ENCODE data around the gene HOXB6.

HOXB6 gene

GRCh38 chr17:48556576-48557401 lies 48.0 kb downstream of the HOXB6 start:
- H3K27me3 Mint-ChIP-seq, result peaks cover 97% of the 10 kb centered on the region
- H3K9me3 Mint-ChIP-seq, result no peaks in the 10 kb centered on the region
- peaks cover 13% of the 10 kb centered on the region for H3K36me3 Mint-ChIP-seq
- peaks cover 23% of the 10 kb centered on the region for H3K4me1 Mint-ChIP-seq
- no peak overlapping the region for H3K27ac Mint-ChIP-seq
- CTCF ChIA-PET, result interaction anchor here (1.1 to 1.2 kb wide), 2 partner anchors 18 to 64 kb away, joined by 3 to 4 read pairs; no protein-coding TSS in a partner anchor
- DNase-seq, result no peak
- no peak overlapping the region for H3K4me3 Mint-ChIP-seq

GRCh38 chr17:48556229-48556575 lies 48.6 kb downstream of the HOXB6 start:
- H3K27me3 Mint-ChIP-seq, result peaks cover 93% of the 10 kb centered on the region
- CTCF ChIA-PET, result interaction anchor here (1.2 to 1.8 kb wide), 2 partner anchors 17 to 248 kb away, joined by 3 to 4 read pairs; no protein-coding TSS in a partner anchor
- no peaks in the 10 kb centered on the region for H3K9me3 Mint-ChIP-seq
- peaks cover 17% of the 10 kb centered on the region for H3K4me1 Mint-ChIP-seq
- no peak overlapping the region for H3K27ac Mint-ChIP-seq
- peaks cover 13% of the 10 kb centered on the region for H3K36me3 Mint-ChIP-seq
- H3K4me3 Mint-ChIP-seq, result no peak overlapping the region
- DNase-seq, result no peak

GRCh38 chr17:48555258-48556228 lies 49.2 kb downstream of the HOXB6 start:
- peak overlapping the region; percentile 33 for H3K27ac Mint-ChIP-seq
- no peak for DNase-seq
- H3K27me3 Mint-ChIP-seq, result peaks cover 87% of the 10 kb centered on the region

GRCh38 chr17:48554412-48555257 lies 50.2 kb downstream of the HOXB6 start:
- Mint-ChIP-seq H3K4me1 (peaks cover 14% of the 10 kb centered on the region), H3K27me3 (peaks cover 84% of the 10 kb centered on the region), H3K36me3 (peaks cover 15% of the 10 kb centered on the region), H3K9me3 (no peaks in the 10 kb centered on the region), H3K27ac (no peak overlapping the region), H3K4me3 (peak overlapping the region; percentile 75)
- DNase-seq, result no peak
- CTCF ChIA-PET, result interaction anchor here (1.8 kb wide), 1 partner anchor 247 kb away, joined by 4 read pairs; no protein-coding TSS in a partner anchor

More at GRCh38 chr17:48555258-48556228, 49.2 kb downstream of the HOXB6 start:
- CTCF ChIA-PET, result interaction anchor here (0.6 to 1.8 kb wide), 2 partner anchors 63 to 248 kb away, joined by 4 read pairs; no protein-coding TSS in a partner anchor
- Mint-ChIP-seq H3K4me1 (peaks cover 13% of the 10 kb centered on the region), H3K36me3 (peaks cover 13% of the 10 kb centered on the region), H3K4me3 (peak overlapping the region; percentile 75), H3K9me3 (no peaks in the 10 kb centered on the region)

GRCh38 chr17:48553826-48554225 lies 51.0 kb downstream of the HOXB6 start:
- Mint-ChIP-seq H3K9me3 (no peaks in the 10 kb centered on the region), H3K27ac (no peak overlapping the region), H3K4me1 (peaks cover 17% of the 10 kb centered on the region), H3K4me3 (no peak overlapping the region), H3K36me3 (peaks cover 15% of the 10 kb centered on the region), H3K27me3 (peaks cover 76% of the 10 kb centered on the region)
- CTCF ChIA-PET, result no interaction called here
- no peak for DNase-seq

- CTCF ChIA-PET, result no interaction called here
- peaks cover 69% of the 10 kb centered on the region for H3K27me3 Mint-ChIP-seq
- DNase-seq, result no peak
- H3K9me3 Mint-ChIP-seq, result no peaks in the 10 kb centered on the region
- peaks cover 24% of the 10 kb centered on the region for H3K4me1 Mint-ChIP-seq
- no peak overlapping the region for H3K27ac Mint-ChIP-seq
- H3K4me3 Mint-ChIP-seq, result no peak overlapping the region
- peaks cover 15% of the 10 kb centered on the region for H3K36me3 Mint-ChIP-seq
These were observed 51.6 kb downstream of the HOXB6 start for GRCh38 chr17:48553190-48553547.

GRCh38 chr17:48552466-48553189 lies 52.2 kb downstream of the HOXB6 start:
- Mint-ChIP-seq H3K4me3 (no peak overlapping the region), H3K4me1 (peaks cover 29% of the 10 kb centered on the region), H3K36me3 (peaks cover 15% of the 10 kb centered on the region), H3K9me3 (no peaks in the 10 kb centered on the region), H3K27ac (no peak overlapping the region), H3K27me3 (peaks cover 68% of the 10 kb centered on the region)
- CTCF ChIA-PET, result no interaction called here
- no peak for DNase-seq

- CTCF ChIA-PET, result no interaction called here
- no peak overlapping the region for H3K4me3 Mint-ChIP-seq
- peaks cover 37% of the 10 kb centered on the region for H3K4me1 Mint-ChIP-seq
- peaks cover 15% of the 10 kb centered on the region for H3K36me3 Mint-ChIP-seq
- no peak for DNase-seq
- no peak overlapping the region for H3K27ac Mint-ChIP-seq
- peaks cover 65% of the 10 kb centered on the region for H3K27me3 Mint-ChIP-seq
- H3K9me3 Mint-ChIP-seq, result no peaks in the 10 kb centered on the region
These were observed 53.0 kb downstream of the HOXB6 start for GRCh38 chr17:48551596-48552465.

GRCh38 chr17:48551214-48551555 lies 53.6 kb downstream of the HOXB6 start:
- H3K27ac Mint-ChIP-seq, result no peak overlapping the region
- peaks cover 65% of the 10 kb centered on the region for H3K27me3 Mint-ChIP-seq
- H3K36me3 Mint-ChIP-seq, result peaks cover 10% of the 10 kb centered on the region
- CTCF ChIA-PET, result no interaction called here
- H3K4me3 Mint-ChIP-seq, result no peak overlapping the region
- no peaks in the 10 kb centered on the region for H3K9me3 Mint-ChIP-seq
- no peak for DNase-seq
- peaks cover 44% of the 10 kb centered on the region for H3K4me1 Mint-ChIP-seq

- Mint-ChIP-seq H3K4me3 (no peak overlapping the region), H3K36me3 (peaks cover 10% of the 10 kb centered on the region), H3K27ac (no peak overlapping the region), H3K9me3 (no peaks in the 10 kb centered on the region), H3K27me3 (peaks cover 65% of the 10 kb centered on the region), H3K4me1 (peaks cover 45% of the 10 kb centered on the region)
- CTCF ChIA-PET, result interaction anchor here (0.7 kb wide), 1 partner anchor 45 kb away, joined by 3 read pairs; no protein-coding TSS in a partner anchor
- no peak for DNase-seq
These were observed 54.1 kb downstream of the HOXB6 start for GRCh38 chr17:48550502-48551213.

GRCh38 chr17:48549914-48550501 lies 54.8 kb downstream of the HOXB6 start:
- Mint-ChIP-seq H3K36me3 (peaks cover 7% of the 10 kb centered on the region), H3K27me3 (peaks cover 65% of the 10 kb centered on the region), H3K4me3 (no peak overlapping the region), H3K4me1 (peaks cover 47% of the 10 kb centered on the region), H3K9me3 (no peaks in the 10 kb centered on the region), H3K27ac (no peak overlapping the region)
- CTCF ChIA-PET, result interaction anchor here (0.7 kb wide), 1 partner anchor 44 kb away, joined by 3 read pairs; no protein-coding TSS in a partner anchor
- DNase-seq, result no peak

- Mint-ChIP-seq H3K4me1 (peaks cover 48% of the 10 kb centered on the region), H3K27me3 (peaks cover 65% of the 10 kb centered on the region), H3K27ac (no peak overlapping the region), H3K36me3 (peaks cover 6% of the 10 kb centered on the region), H3K4me3 (no peak overlapping the region), H3K9me3 (no peaks in the 10 kb centered on the region)
- DNase-seq, result no peak
- CTCF ChIA-PET, result interaction anchor here (0.9 kb wide), 1 partner anchor 58 kb away, joined by 4 read pairs; no protein-coding TSS in a partner anchor
These were observed 55.5 kb downstream of the HOXB6 start for GRCh38 chr17:48549281-48549630.
